Gastrocnemius medialis (tissue), 4 donors: ENCODE data around the gene ADD2. TPM values are rescaled to one million over a fixed set of nuclear protein-coding genes. Genes with fewer than 3 reads are reported as not detected.

ENCODE experiments used
- ATAC-seq, 2 donors: fragments of 150-250 bp; one replicate each; pipeline ENCODE4 v1.9.1; 2016
- DNase-seq, 2 donors: peaks; one replicate each; pipeline ENCODE4 v3.0.0-alpha.2; 2019
- H3K27ac ChIP-seq, 4 donors: fragments of 200-600 bp; sonication (generic); 1 replicate in 1 of 4; 2 replicates in 3 of 4; pipeline ENCODE4 v1.5.1; 2016 to 2018; ENCODE audit warnings: mild to moderate bottlenecking in 2 of 4, moderate library complexity in 1 of 4
- H3K27me3 ChIP-seq, 3 donors: fragments of 200-600 bp; sonication (generic) in 2 of 3; 1 replicate in 1 of 3; 2 replicates in 2 of 3; pipeline versions ENCODE4 v1.5.1 to v1.6.0; 2016 to 2019; ENCODE audit warnings: mild to moderate bottlenecking in 1 of 3, moderate library complexity in 1 of 3
- H3K36me3 ChIP-seq, 2 donors: fragments of 200-600 bp; sonication (generic) in 1 of 2; one replicate each; pipeline ENCODE4 v1.5.1; 2017 to 2018
- H3K4me1 ChIP-seq, 2 donors: fragments of 200-600 bp; sonication (generic) in 1 of 2; one replicate each; pipeline ENCODE4 v1.5.1; 2016 to 2017; ENCODE audit warnings: mild to moderate bottlenecking in 2 of 2
- H3K4me3 ChIP-seq, 4 donors: fragments of 200-600 bp; sonication (generic) in 3 of 4; 1 replicate in 1 of 4; 2 replicates in 3 of 4; pipeline ENCODE4 v1.5.1; 2016 to 2019; ENCODE audit warnings: mild to moderate bottlenecking in 2 of 4
- H3K9me3 ChIP-seq, 3 donors: fragments of 200-600 bp; sonication (generic) in 2 of 3; 1 replicate in 1 of 3; 2 replicates in 2 of 3; pipeline ENCODE4 v1.5.1; 2016 to 2019
- CTCF ChIP-seq, 5 experiments: fragments of 450-650 bp in 3 of 5; fragments of 200-600 bp in 2 of 5; sonication (generic) in 2 of 5; IDR thresholded peaks in 4 of 5; conservative IDR thresholded peaks in 1 of 5; 1 replicate in 4 of 5; 2 replicates in 1 of 5; pipeline ENCODE4 v1.5.1; 2016 to 2019; ENCODE audit warnings: antibody characterized with exemption in 5 of 5, mild to moderate bottlenecking in 3 of 5, moderate library complexity in 3 of 5
- POLR2A ChIP-seq, 2 donors: fragments of 450-650 bp; IDR thresholded peaks; one replicate each; pipeline ENCODE4 v1.6.1; 2017; ENCODE audit warnings: antibody characterized with exemption in 2 of 2, mild to moderate bottlenecking in 2 of 2, moderate library complexity in 2 of 2
- in situ Hi-C, 4 donors: fragments of 200-750 bp; cut with MboI; loops; one replicate each; pipeline versions ENCODE4 v1.15.0 to v1.8.0; 2017; ENCODE audit warnings: low sequenced_read_pairs in 4 of 4
- intact Hi-C: fragments of 100-400 bp; cut with DNase I; formaldehyde crosslinking; loops from one replicate; pipeline ENCODE4 v1.15.1; 2023; ENCODE audit warnings: low total_unique reads
- total RNA-seq, 4 donors: library from RNA; depleted of rRNA; stranded (reverse); fragments of >200 nt; gene quantifications; one replicate each; pipeline versions ENCODE4 v1.1.0 to v1.2.3, GENCODE V29; 2016

The ADD2 gene
- total RNA-seq, 4 donors from 2014 or later, result 0.20 to 0.75 (median 0.48) TPM

GRCh38 chr2:70747284-70747683, 20.7 kb downstream of the ADD2 start:
- ATAC-seq, result no peak
- DNase-seq, result no peak
- H3K4me1 ChIP-seq, result no peaks in the 10 kb centered on the region
- intact Hi-C loops, result no loop called here
- in situ Hi-C loops, result no loop called here
- TF ChIP-seq CTCF (IDR thresholded peaks at IDR 0.05 in 4 of 5, conservative IDR thresholded peaks at IDR 0.05 in 1 of 5), result no peak
- no peak for TF ChIP-seq POLR2A (IDR thresholded peaks at IDR 0.05)
- no peaks in the 10 kb centered on the region for H3K9me3 ChIP-seq
- H3K27ac ChIP-seq, result no peak overlapping the region
- no peaks in the 10 kb centered on the region for H3K36me3 ChIP-seq
- no peak overlapping the region for H3K4me3 ChIP-seq
- H3K27me3 ChIP-seq, result no peaks in the 10 kb centered on the region

- ATAC-seq, result no peak
- H3K27ac ChIP-seq, result no peak overlapping the region
- in situ Hi-C loops, result no loop called here
Observed at GRCh38 chr2:70746094-70746974, 21.7 kb downstream of the ADD2 start.

GRCh38 chr2:70745276-70745825, 22.6 kb downstream of the ADD2 start:
- ATAC-seq, result no peak
- Histone ChIP-seq H3K4me3 (no peak overlapping the region), H3K27me3 (no peaks in the 10 kb centered on the region), H3K27ac (no peak overlapping the region), H3K36me3 (no peaks in the 10 kb centered on the region), H3K9me3 (no peaks in the 10 kb centered on the region), H3K4me1 (no peaks in the 10 kb centered on the region)
- in situ Hi-C loops, result no loop called here
- TF ChIP-seq CTCF (IDR thresholded peaks at IDR 0.05 in 4 of 5, conservative IDR thresholded peaks at IDR 0.05 in 1 of 5) (no peak), POLR2A (IDR thresholded peaks at IDR 0.05) (no peak)
- intact Hi-C loops, result no loop called here
- DNase-seq, result no peak

More at GRCh38 chr2:70746094-70746974, 21.7 kb downstream of the ADD2 start:
- Histone ChIP-seq H3K4me1 (no peaks in the 10 kb centered on the region), H3K4me3 (no peak overlapping the region), H3K9me3 (no peaks in the 10 kb centered on the region), H3K36me3 (no peaks in the 10 kb centered on the region), H3K27me3 (no peaks in the 10 kb centered on the region)
- TF ChIP-seq POLR2A (IDR thresholded peaks at IDR 0.05) (no peak), CTCF (IDR thresholded peaks at IDR 0.05 in 4 of 5, conservative IDR thresholded peaks at IDR 0.05 in 1 of 5) (no peak)
- no peak for DNase-seq
- intact Hi-C loops, result no loop called here

GRCh38 chr2:70744397-70744796, 23.6 kb downstream of the ADD2 start:
- no peak for ATAC-seq
- Histone ChIP-seq H3K27me3 (no peaks in the 10 kb centered on the region), H3K4me1 (no peaks in the 10 kb centered on the region), H3K9me3 (no peaks in the 10 kb centered on the region), H3K4me3 (no peak overlapping the region), H3K36me3 (no peaks in the 10 kb centered on the region), H3K27ac (no peak overlapping the region)
- in situ Hi-C loops (no loop called here), intact Hi-C loops (no loop called here)
- DNase-seq, result no peak
- TF ChIP-seq POLR2A (IDR thresholded peaks at IDR 0.05) (no peak), CTCF (IDR thresholded peaks at IDR 0.05 in 4 of 5, conservative IDR thresholded peaks at IDR 0.05 in 1 of 5) (no peak)
